Hepatocyte (in vitro differentiated cells): ENCODE data around the gene GPC3. TPM values are rescaled to one million over a fixed set of nuclear protein-coding genes. Genes with fewer than 3 reads are reported as not detected.

Source experiments
- DNase-seq: peaks from one replicate; pipeline ENCODE4 v3.0.0-alpha.2; 2016; ENCODE audit warnings: low spot score
- H2AFZ ChIP-seq: fragments of 200-600 bp; sonication (generic); 2 replicates; pipeline ENCODE4 v1.6.0; 2016; ENCODE audit warnings: antibody characterized with exemption, mild to moderate bottlenecking
- H3K27ac ChIP-seq: fragments of 200-600 bp; sonication (generic); 2 replicates; pipeline ENCODE4 v1.5.1; 2016; ENCODE audit warnings: mild to moderate bottlenecking
- H3K27me3 ChIP-seq: fragments of 200-600 bp; sonication (generic); 2 replicates; pipeline ENCODE4 v1.6.1; 2016
- H3K36me3 ChIP-seq: fragments of 200-600 bp; sonication (generic); replicated peaks from 2 replicates; pipeline ENCODE4 v1.5.1; 2016; ENCODE audit warnings: low read depth; ENCODE audit not compliant: insufficient read depth
- H3K4me1 ChIP-seq: fragments of 200-600 bp; sonication (generic); 2 replicates; pipeline ENCODE4 v1.5.1; 2016; ENCODE audit warnings: mild to moderate bottlenecking, moderate library complexity; ENCODE audit not compliant: insufficient read depth
- H3K4me2 ChIP-seq: fragments of 200-600 bp; sonication (generic); 2 replicates; pipeline ENCODE4 v1.6.0; 2016
- H3K4me3 ChIP-seq: fragments of 200-600 bp; sonication (generic); 2 replicates; pipeline ENCODE4 v1.5.1; 2016; ENCODE audit warnings: mild to moderate bottlenecking
- H3K79me2 ChIP-seq: fragments of 200-600 bp; sonication (generic); 2 replicates; pipeline ENCODE4 v1.6.0; 2017; ENCODE audit warnings: mild to moderate bottlenecking
- H3K9me2 ChIP-seq: fragments of 200-600 bp; sonication (generic); replicated peaks from 2 replicates; pipeline ENCODE4 v1.6.0; 2017; ENCODE audit warnings: mild to moderate bottlenecking; ENCODE audit not compliant: insufficient read depth
- H3K9me3 ChIP-seq: fragments of 200-600 bp; sonication (generic); 2 replicates; pipeline ENCODE4 v1.5.1; 2016; ENCODE audit warnings: low read depth, mild to moderate bottlenecking
- H4K20me1 ChIP-seq: fragments of 200-600 bp; sonication (generic); 2 replicates; pipeline ENCODE4 v1.6.0; 2016; ENCODE audit warnings: mild to moderate bottlenecking; ENCODE audit not compliant: insufficient read depth, poor library complexity, severe bottlenecking
- EZH2 ChIP-seq: fragments of 200-600 bp; sonication (generic); IDR thresholded peaks from 2 replicates; pipeline ENCODE4 v1.6.1; 2016; ENCODE audit warnings: antibody characterized with exemption, mild to moderate bottlenecking, borderline replicate concordance
- EZH2phosphoT487 ChIP-seq: fragments of 200-600 bp; sonication (generic); IDR thresholded peaks from one replicate; pipeline ENCODE4 v1.6.1; 2018; ENCODE audit warnings: antibody characterized with exemption, mild to moderate bottlenecking, low read depth, moderate library complexity; ENCODE audit not compliant: unreplicated experiment, severe bottlenecking
- WGBS: methylation state at CpG from one replicate; pipeline ENCODE4 v1.1.6; 2016; ENCODE audit warnings: low lambda C conversion rate; ENCODE audit errors: missing lambda C conversion rate; 5-methylcytosine and 5-hydroxymethylcytosine counted together
- polyA plus RNA-seq: library from polyadenylated mRNA; unstranded; fragments of >200 nt; fragmentation: Nextera tagmentation; extraction: Ambion mirVana; gene quantifications from 2 replicates; pipeline ENCODE4 v1.2.1, GENCODE V29; 2016
- total RNA-seq: library from RNA; depleted of rRNA; stranded (reverse); fragments of >200 nt; gene quantifications from 2 replicates; pipeline ENCODE4 v1.2.3, GENCODE V29; 2014
- TF ChIP-seq, protein P1 (sequence below): fragments of 200-600 bp; sonication (generic); IDR thresholded peaks from 2 replicates; pipeline ENCODE4 v1.5.1; 2016; ENCODE audit warnings: antibody characterized with exemption, mild to moderate bottlenecking; ENCODE audit not compliant: poor library complexity

GPC3 gene
- total and polyA plus RNA-seq, 2 experiments from 2014 or later: 789 to 860 TPM

DNA sequence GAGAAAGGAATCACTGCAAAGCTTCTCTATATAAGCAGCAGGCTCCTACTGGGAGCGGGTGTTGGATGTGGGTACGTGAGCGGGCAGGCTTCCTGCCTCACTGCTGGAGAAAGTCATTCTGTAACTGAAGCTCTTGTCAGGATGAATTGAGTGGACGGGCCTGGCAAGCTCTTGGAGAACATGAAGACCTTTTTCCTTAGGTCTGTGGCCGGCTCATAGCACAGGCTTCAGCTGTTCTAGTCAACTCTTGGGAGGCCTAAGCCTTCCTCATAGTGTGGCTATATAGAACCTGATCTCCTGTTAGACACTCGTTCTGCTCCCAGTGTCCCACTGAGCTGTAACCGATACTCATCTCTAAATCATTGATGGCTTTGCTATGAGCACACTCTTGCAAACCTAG lies 461.9 kb downstream of the GPC3 start:
- 82% methylated on average over 7 of the region's 7 CpGs for WGBS
- TF ChIP-seq, protein P1, sequence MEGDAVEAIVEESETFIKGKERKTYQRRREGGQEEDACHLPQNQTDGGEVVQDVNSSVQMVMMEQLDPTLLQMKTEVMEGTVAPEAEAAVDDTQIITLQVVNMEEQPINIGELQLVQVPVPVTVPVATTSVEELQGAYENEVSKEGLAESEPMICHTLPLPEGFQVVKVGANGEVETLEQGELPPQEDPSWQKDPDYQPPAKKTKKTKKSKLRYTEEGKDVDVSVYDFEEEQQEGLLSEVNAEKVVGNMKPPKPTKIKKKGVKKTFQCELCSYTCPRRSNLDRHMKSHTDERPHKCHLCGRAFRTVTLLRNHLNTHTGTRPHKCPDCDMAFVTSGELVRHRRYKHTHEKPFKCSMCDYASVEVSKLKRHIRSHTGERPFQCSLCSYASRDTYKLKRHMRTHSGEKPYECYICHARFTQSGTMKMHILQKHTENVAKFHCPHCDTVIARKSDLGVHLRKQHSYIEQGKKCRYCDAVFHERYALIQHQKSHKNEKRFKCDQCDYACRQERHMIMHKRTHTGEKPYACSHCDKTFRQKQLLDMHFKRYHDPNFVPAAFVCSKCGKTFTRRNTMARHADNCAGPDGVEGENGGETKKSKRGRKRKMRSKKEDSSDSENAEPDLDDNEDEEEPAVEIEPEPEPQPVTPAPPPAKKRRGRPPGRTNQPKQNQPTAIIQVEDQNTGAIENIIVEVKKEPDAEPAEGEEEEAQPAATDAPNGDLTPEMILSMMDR: no peak
- TF ChIP-seq EZH2 (no peak), EZH2phosphoT487 (no peak)
- Histone ChIP-seq H4K20me1 (no peaks in the 10 kb centered on the region), H3K9me3 (no peaks in the 10 kb centered on the region), H3K36me3 (no peaks in the 10 kb centered on the region), H3K27ac (no peak overlapping the region), H3K79me2 (no peaks in the 10 kb centered on the region), H3K27me3 (no peaks in the 10 kb centered on the region), H3K9me2 (no peaks in the 10 kb centered on the region), H3K4me1 (no peaks in the 10 kb centered on the region), H2AFZ (no peak overlapping the region), H3K4me3 (no peak overlapping the region), H3K4me2 (no peak overlapping the region)
- no peak for DNase-seq

DNA sequence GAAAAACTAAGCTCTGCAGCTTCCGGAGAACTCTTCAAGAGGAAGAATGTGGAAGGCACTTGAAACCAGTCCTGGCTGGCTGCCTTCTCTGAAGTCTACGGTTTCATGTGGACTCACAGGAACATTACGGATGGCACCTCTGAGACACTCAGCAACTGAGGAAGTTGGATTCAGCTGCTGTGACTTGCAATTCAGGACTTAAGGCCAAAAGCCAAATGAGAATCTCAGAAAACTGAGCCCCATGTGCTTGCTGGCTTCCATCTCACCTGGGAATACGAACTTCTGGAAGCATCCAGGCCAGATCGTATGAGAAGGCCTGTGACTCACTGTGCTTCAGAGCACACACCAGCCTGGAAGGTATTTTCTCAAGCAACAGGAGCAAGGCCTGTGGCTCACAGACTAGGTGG lies 462.3 kb downstream of the GPC3 start:
- 79% methylated on average over 5 of the region's 5 CpGs for WGBS

DNA sequence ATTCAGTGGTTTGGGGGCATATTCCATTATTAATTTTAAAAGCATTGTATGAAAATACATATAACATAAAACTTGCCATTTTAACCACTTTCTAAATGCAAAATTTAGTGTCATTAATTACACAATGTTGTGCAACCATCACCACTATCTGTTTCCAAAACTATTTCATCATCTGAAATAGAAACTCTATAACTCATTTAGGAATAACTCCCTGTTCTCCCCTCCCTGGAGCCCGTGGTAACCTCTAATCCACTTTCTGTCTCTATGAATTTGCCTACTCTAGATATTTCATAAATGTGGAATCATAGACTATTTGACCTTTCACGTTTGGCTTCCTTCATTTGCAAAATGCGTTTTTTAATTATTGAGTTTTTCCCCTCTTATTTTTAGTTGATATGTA lies 468.7 kb downstream of the GPC3 start:
- Histone ChIP-seq H4K20me1 (no peaks in the 10 kb centered on the region), H3K79me2 (no peaks in the 10 kb centered on the region), H3K36me3 (no peaks in the 10 kb centered on the region), H2AFZ (no peak overlapping the region), H3K4me3 (no peak overlapping the region), H3K27me3 (no peaks in the 10 kb centered on the region), H3K9me3 (peaks cover 3% of the 10 kb centered on the region), H3K4me2 (no peak overlapping the region), H3K9me2 (no peaks in the 10 kb centered on the region), H3K27ac (no peak overlapping the region), H3K4me1 (no peaks in the 10 kb centered on the region)
- TF ChIP-seq, protein P1: no peak
- TF ChIP-seq EZH2 (no peak), EZH2phosphoT487 (no peak)
- DNase-seq: no peak
- 68% methylated on average over 3 of the region's 3 CpGs for WGBS

More for the DNA sequence above, 462.3 kb downstream of the GPC3 start:
- no peak overlapping the region for H2AFZ ChIP-seq
- H3K79me2 ChIP-seq: no peaks in the 10 kb centered on the region
- no peaks in the 10 kb centered on the region for H4K20me1 ChIP-seq
- no peaks in the 10 kb centered on the region for H3K27me3 ChIP-seq
- H3K9me2 ChIP-seq: no peaks in the 10 kb centered on the region
- no peak overlapping the region for H3K4me3 ChIP-seq
- H3K4me1 ChIP-seq: no peaks in the 10 kb centered on the region
- H3K4me2 ChIP-seq: no peak overlapping the region
- H3K9me3 ChIP-seq: no peaks in the 10 kb centered on the region
- no peaks in the 10 kb centered on the region for H3K36me3 ChIP-seq
- H3K27ac ChIP-seq: no peak overlapping the region
- TF ChIP-seq EZH2phosphoT487 (no peak), EZH2 (no peak)
- TF ChIP-seq, protein P1: no peak
- DNase-seq: no peak

DNA sequence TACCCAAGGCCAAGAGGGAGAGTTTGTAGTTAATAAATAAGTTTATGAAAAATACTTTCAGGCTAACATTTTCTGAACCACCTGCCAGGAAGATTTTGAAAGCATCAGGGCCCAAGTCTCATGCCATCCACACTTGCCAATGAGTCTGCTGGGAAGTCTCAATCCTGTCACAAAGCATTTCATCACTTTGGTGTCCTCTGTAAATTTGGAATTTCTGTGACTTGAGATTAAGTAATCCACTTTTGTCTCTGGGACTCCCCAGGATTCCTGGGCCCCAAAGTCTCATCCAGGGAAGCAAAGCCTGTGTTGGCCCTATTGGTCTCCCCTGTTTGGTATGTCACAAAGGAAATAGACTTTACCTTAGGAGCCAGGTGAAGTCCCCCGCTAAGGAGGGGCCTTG lies 470.9 kb downstream of the GPC3 start:
- no peaks in the 10 kb centered on the region for H3K36me3 ChIP-seq
- WGBS: 64% methylated on average over 1 of the region's 1 CpG
- no peak overlapping the region for H3K27ac ChIP-seq
- H3K4me2 ChIP-seq: no peak overlapping the region
- no peak overlapping the region for H2AFZ ChIP-seq
- no peaks in the 10 kb centered on the region for H3K27me3 ChIP-seq
- H3K79me2 ChIP-seq: no peaks in the 10 kb centered on the region
- no peaks in the 10 kb centered on the region for H3K9me2 ChIP-seq
- peaks cover 3% of the 10 kb centered on the region for H3K9me3 ChIP-seq
- TF ChIP-seq, protein P1: no peak
- TF ChIP-seq EZH2: no peak
- TF ChIP-seq EZH2phosphoT487: no peak
- no peak overlapping the region for H3K4me3 ChIP-seq
- no peak for DNase-seq
- H4K20me1 ChIP-seq: no peaks in the 10 kb centered on the region
- no peaks in the 10 kb centered on the region for H3K4me1 ChIP-seq
